HEK293T (cell line): ENCODE results near the gene DRC1.

Experiments used
- CTCF ChIA-PET: fragments of 350-600 bp; formaldehyde crosslinking; extraction: SDS; loops from one replicate; lab custom pipeline; 2021; ENCODE audit warnings: antibody characterized with exemption, inconsistent platforms; lab: Yijun Ruan, JAX
- POLR2A ChIA-PET: fragments of 350-600 bp; formaldehyde crosslinking; extraction: SDS; loops from one replicate; lab custom pipeline; 2020; ENCODE audit warnings: antibody characterized with exemption, inconsistent platforms; lab: Yijun Ruan, JAX
- DNase-seq: peaks from one replicate; pipeline ENCODE4 v3.0.0; 2012; ENCODE audit warnings: mixed read lengths; ENCODE audit errors: extremely low spot score
- ARNT ChIP-seq: fragments of 450-650 bp; IDR thresholded peaks from 2 replicates; pipeline ENCODE4 v1.6.1; 2017; ENCODE audit warnings: mild to moderate bottlenecking
- BHLHE40 ChIP-seq: fragments of 450-650 bp; IDR thresholded peaks from 2 replicates; pipeline ENCODE4 v1.6.1; 2016; ENCODE audit warnings: mild to moderate bottlenecking, moderate library complexity, borderline replicate concordance
- CTBP1 ChIP-seq: fragments of 450-650 bp; IDR thresholded peaks from 2 replicates; pipeline ENCODE4 v1.6.1; 2016; ENCODE audit warnings: borderline replicate concordance
- ELF4 ChIP-seq: fragments of 450-650 bp; IDR thresholded peaks from 2 replicates; pipeline ENCODE4 v1.6.1; 2017; ENCODE audit warnings: antibody characterized with exemption
- FOXA1 ChIP-seq: fragments of 450-650 bp; IDR thresholded peaks from 2 replicates; pipeline ENCODE4 v1.6.1; 2016; ENCODE audit warnings: mild to moderate bottlenecking
- FOXK2 ChIP-seq: fragments of 450-650 bp; IDR thresholded peaks from 2 replicates; pipeline ENCODE4 v1.6.1; 2016; ENCODE audit warnings: mild to moderate bottlenecking
- FOXM1 ChIP-seq: fragments of 450-650 bp; IDR thresholded peaks from 2 replicates; pipeline ENCODE4 v1.6.1; 2017; ENCODE audit warnings: mild to moderate bottlenecking, borderline replicate concordance
- HDGF ChIP-seq: fragments of 450-650 bp; IDR thresholded peaks from 2 replicates; pipeline ENCODE4 v1.6.1; 2017; ENCODE audit warnings: antibody characterized with exemption, borderline replicate concordance
- L3MBTL2 ChIP-seq: fragments of 450-650 bp; conservative IDR thresholded peaks from 2 replicates; pipeline ENCODE4 v1.6.1; 2016; ENCODE audit warnings: mild to moderate bottlenecking
- LEF1 ChIP-seq: fragments of 450-650 bp; IDR thresholded peaks from 2 replicates; pipeline ENCODE4 v1.6.1; 2017; ENCODE audit warnings: mild to moderate bottlenecking, borderline replicate concordance
- NFRKB ChIP-seq: fragments of 450-650 bp; IDR thresholded peaks from 2 replicates; pipeline ENCODE4 v1.6.1; 2016; ENCODE audit warnings: mild to moderate bottlenecking, moderate library complexity
- SP1 ChIP-seq: fragments of 450-650 bp; IDR thresholded peaks from 2 replicates; pipeline ENCODE4 v1.6.1; 2017
- SUZ12 ChIP-seq: fragments of 450-650 bp; IDR thresholded peaks from 2 replicates; pipeline ENCODE4 v1.6.1; 2016; ENCODE audit warnings: mild to moderate bottlenecking
- TARDBP ChIP-seq: fragments of 450-650 bp; IDR thresholded peaks from 2 replicates; pipeline ENCODE4 v1.6.1; 2016
- ZNF384 ChIP-seq: fragments of 450-650 bp; IDR thresholded peaks from 2 replicates; pipeline ENCODE4 v1.6.1; 2016
- TF ChIP-seq, protein P1 (sequence below): fragments of 450-650 bp; IDR thresholded peaks from 2 replicates; pipeline ENCODE4 v1.6.1; 2016

Gene DRC1

GRCh38 chr2:26462100-26462499, 60.4 kb downstream of the DRC1 start:
- ChIA-PET POLR2A (no interaction called here), CTCF (no interaction called here)
- no peak for TF ChIP-seq SUZ12
- no peak for TF ChIP-seq L3MBTL2
- no peak for TF ChIP-seq LEF1
- TF ChIP-seq, protein P1, sequence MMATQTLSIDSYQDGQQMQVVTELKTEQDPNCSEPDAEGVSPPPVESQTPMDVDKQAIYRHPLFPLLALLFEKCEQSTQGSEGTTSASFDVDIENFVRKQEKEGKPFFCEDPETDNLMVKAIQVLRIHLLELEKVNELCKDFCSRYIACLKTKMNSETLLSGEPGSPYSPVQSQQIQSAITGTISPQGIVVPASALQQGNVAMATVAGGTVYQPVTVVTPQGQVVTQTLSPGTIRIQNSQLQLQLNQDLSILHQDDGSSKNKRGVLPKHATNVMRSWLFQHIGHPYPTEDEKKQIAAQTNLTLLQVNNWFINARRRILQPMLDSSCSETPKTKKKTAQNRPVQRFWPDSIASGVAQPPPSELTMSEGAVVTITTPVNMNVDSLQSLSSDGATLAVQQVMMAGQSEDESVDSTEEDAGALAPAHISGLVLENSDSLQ: no peak
- no peak for TF ChIP-seq FOXA1
- no peak for TF ChIP-seq HDGF
- TF ChIP-seq TARDBP: no peak
- TF ChIP-seq SP1: no peak
- TF ChIP-seq FOXM1: no peak
- TF ChIP-seq ELF4: no peak
- no peak for TF ChIP-seq NFRKB
- no peak for TF ChIP-seq ZNF384
- TF ChIP-seq ARNT: no peak
- TF ChIP-seq FOXK2: no peak
- no peak for TF ChIP-seq CTBP1

GRCh38 chr2:26462511-26463243, 61.0 kb downstream of the DRC1 start:
- TF ChIP-seq ELF4 (no peak), LEF1 (no peak), L3MBTL2 (no peak), ZNF384 (no peak), BHLHE40 (no peak), SP1 (no peak), ARNT (no peak), FOXA1 (no peak), SUZ12 (no peak), HDGF (no peak), NFRKB (no peak), CTBP1 (no peak), FOXM1 (no peak), TARDBP (no peak)
- TF ChIP-seq, protein P1: no peak
- DNase-seq: peak; percentile 71
- POLR2A ChIA-PET: no interaction called here
- CTCF ChIA-PET: no interaction called here

More at GRCh38 chr2:26462100-26462499, 60.4 kb downstream of the DRC1 start:
- no peak for DNase-seq

DNA sequence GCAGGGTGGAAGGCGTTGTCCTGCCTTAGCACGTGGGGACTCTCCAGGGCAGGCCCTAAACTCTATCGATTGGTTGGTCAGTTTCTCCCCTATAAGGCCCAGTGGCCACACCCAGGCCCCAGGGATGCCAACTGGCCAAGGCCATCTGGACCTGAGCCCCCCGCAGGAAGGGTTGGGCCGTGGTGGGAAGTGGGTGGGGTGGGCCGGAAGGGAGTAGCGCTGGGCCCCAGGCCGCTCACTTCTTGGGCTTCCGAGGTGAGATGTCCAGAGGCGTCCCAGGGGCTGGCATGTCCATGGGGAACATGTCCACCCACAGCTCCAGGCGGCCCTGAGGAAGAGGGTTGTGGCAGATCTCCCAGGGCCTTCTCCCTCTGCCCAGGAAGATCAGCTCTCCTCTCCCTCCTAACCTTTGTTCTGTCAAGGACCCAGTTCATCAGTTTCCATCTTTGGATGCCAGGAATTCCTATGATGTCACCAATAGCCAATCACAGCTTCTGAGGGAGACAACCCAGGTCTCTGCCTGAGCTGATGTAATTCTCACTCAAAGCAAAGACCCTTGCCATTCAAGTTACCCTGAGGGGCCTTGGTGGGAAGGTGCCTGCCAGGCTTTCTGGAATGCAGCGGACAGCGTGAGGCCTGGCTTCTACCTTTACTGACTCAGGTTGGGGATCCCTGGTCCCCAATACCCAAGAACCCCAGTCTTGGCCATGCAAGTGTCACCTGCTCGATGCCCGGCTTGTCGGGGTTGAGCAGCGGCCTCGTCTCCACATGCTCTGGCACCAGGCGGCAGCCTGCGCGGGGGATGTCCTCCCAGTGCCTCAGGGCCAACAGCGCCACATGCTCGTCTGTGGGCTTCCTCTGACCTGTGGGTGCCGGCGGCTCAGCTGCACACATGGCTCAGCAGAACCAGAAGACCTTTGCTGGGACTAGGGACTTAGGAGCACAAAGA, 61.8 kb downstream of the DRC1 start:
- ChIA-PET POLR2A (no interaction called here), CTCF (no interaction called here)
- TF ChIP-seq BHLHE40 (no peak), NFRKB (no peak), FOXK2 (no peak), LEF1 (no peak), CTBP1 (no peak), ARNT (no peak), SP1 (no peak), FOXA1 (no peak), ZNF384 (no peak), ELF4 (no peak), TARDBP (no peak)
- TF ChIP-seq, protein P1: no peak
- DNase-seq: no peak

DNA sequence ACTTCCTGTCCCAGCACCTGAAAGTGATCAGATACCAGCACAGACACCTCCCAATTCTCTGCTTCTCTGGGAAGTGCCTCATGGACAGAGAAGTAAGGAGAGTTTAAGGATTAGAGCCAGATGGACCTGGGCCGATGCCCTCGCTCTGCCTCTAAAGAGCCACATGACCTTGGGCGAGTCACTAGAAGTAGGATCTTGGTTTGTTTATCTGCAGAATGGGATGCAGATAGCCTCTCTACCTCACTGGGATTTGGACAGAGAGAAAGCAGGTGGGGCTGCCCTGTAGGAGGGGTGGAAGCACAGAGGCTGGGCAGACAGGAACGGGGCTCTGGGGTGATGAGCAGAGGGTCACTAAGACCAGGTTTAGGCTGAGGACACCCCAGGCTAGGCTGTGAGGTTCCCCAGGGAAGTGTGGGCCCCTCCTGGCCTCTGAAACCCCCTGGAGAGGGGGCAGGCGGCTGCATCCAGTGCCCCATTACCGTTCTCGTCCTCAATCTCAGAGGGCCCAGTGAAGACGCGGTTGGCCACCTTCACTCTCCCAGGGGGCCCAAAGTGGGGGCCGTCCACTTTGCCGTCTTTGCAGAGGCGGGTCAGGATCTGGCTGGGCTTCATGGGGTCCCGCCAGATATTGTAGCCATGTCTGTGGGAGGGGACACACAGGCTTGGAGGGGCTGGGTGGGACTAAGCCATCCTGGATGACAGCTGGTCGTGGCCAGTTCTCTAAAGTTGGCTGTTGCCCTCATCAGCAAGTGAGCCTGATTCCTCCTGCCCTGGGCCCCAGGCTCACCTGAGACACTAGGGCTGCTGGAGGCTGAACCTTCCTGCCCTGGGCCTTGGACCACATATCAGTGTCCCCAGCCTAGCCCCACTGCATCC, 62.9 kb downstream of the DRC1 start:
- POLR2A ChIA-PET: no interaction called here
- CTCF ChIA-PET: no interaction called here
- TF ChIP-seq ARNT: no peak
- no peak for TF ChIP-seq FOXM1
- TF ChIP-seq NFRKB: no peak
- TF ChIP-seq SUZ12: no peak
- TF ChIP-seq TARDBP: no peak
- no peak for TF ChIP-seq ELF4
- TF ChIP-seq CTBP1: no peak
- TF ChIP-seq BHLHE40: no peak
- TF ChIP-seq HDGF: no peak
- TF ChIP-seq, protein P1: no peak
- no peak for TF ChIP-seq ZNF384
- TF ChIP-seq FOXA1: no peak
- TF ChIP-seq SP1: no peak
- no peak for TF ChIP-seq L3MBTL2
- TF ChIP-seq LEF1: no peak
- no peak for TF ChIP-seq FOXK2
- no peak for DNase-seq
